ENCODE results near the gene ZFYVE28.

The ZFYVE28 gene

GRCh38 chr4:2341261-2341841 is 77.1 kb downstream of the ZFYVE28 start:
- ChIA-PET CTCF (no interaction called here), POLR2A (no interaction called here)
- no peaks in the 10 kb centered on the region for H3K4me1 ChIP-seq (ENCODE audit: control extremely low read depth in 1 of 4, control insufficient read depth in 4 of 4, insufficient read depth in 4 of 4, low read length in 3 of 4)
- H3K27me3 ChIP-seq (replicated peaks in 2 of 5; ENCODE audit: control insufficient read depth in 4 of 5, insufficient read depth in 5 of 5, low read length in 4 of 5), result peaks cover 0 to 8% (median 0%) of the 10 kb centered on the region in 5 experiments
- H3K9me3 ChIP-seq (ENCODE audit: control extremely low read depth in 1 of 5, control insufficient read depth in 4 of 5, insufficient read depth in 2 of 5, low read depth in 1 of 5, low read length in 4 of 5), result no peaks in the 10 kb centered on the region
- DNase-seq, result no peak
- H3K36me3 ChIP-seq (ENCODE audit: control insufficient read depth in 4 of 4, insufficient read depth in 4 of 4, low read length in 3 of 4), result no peaks in the 10 kb centered on the region
- no peak overlapping the region for H3K27ac ChIP-seq (ENCODE audit: insufficient read depth in 1 of 2, low read depth in 1 of 2, low read length in 2 of 2, poor library complexity in 1 of 2, severe bottlenecking in 2 of 2)
- 98% methylated on average over 24 of the region's 28 CpGs for WGBS (ENCODE audit: insufficient coverage)
- no peak overlapping the region for H3K4me3 ChIP-seq (ENCODE audit: control insufficient read depth in 1 of 7, extremely low read depth in 1 of 7, insufficient read depth in 4 of 7, low read depth in 2 of 7, low read length in 6 of 7)

GRCh38 chr4:2340272-2341061 is 78.0 kb downstream of the ZFYVE28 start:
- WGBS (ENCODE audit: insufficient coverage), result 98% methylated on average over 23 of the region's 27 CpGs
- Histone ChIP-seq H3K4me1 (ENCODE audit: control extremely low read depth in 1 of 4, control insufficient read depth in 4 of 4, insufficient read depth in 4 of 4, low read length in 3 of 4) (peaks cover 0 to 8% (median 3%) of the 10 kb centered on the region in 4 experiments), H3K27ac (ENCODE audit: insufficient read depth in 1 of 2, low read depth in 1 of 2, low read length in 2 of 2, poor library complexity in 1 of 2, severe bottlenecking in 2 of 2) (no peak overlapping the region), H3K36me3 (ENCODE audit: control insufficient read depth in 4 of 4, insufficient read depth in 4 of 4, low read length in 3 of 4) (no peaks in the 10 kb centered on the region), H3K27me3 (replicated peaks in 2 of 5; ENCODE audit: control insufficient read depth in 4 of 5, insufficient read depth in 5 of 5, low read length in 4 of 5) (peaks cover 0 to 8% (median 0%) of the 10 kb centered on the region in 5 experiments), H3K4me3 (ENCODE audit: control insufficient read depth in 1 of 7, extremely low read depth in 1 of 7, insufficient read depth in 4 of 7, low read depth in 2 of 7, low read length in 6 of 7) (no peak overlapping the region), H3K9me3 (ENCODE audit: control extremely low read depth in 1 of 5, control insufficient read depth in 4 of 5, insufficient read depth in 2 of 5, low read depth in 1 of 5, low read length in 4 of 5) (no peaks in the 10 kb centered on the region)
- ChIA-PET POLR2A (interaction anchor here (0.6 kb wide), 1 partner anchor 94 kb away, joined by 3 read pairs; no protein-coding TSS in a partner anchor), CTCF (interaction anchor here (1.3 kb wide), 1 partner anchor 72 kb away, joined by 4 read pairs; no protein-coding TSS in a partner anchor)
- DNase-seq, result no peak

- WGBS (ENCODE audit: insufficient coverage), result 93% methylated on average over 28 of the region's 39 CpGs
- Histone ChIP-seq H3K36me3 (ENCODE audit: control insufficient read depth in 4 of 4, insufficient read depth in 4 of 4, low read length in 3 of 4) (no peaks in the 10 kb centered on the region), H3K4me1 (ENCODE audit: control extremely low read depth in 1 of 4, control insufficient read depth in 4 of 4, insufficient read depth in 4 of 4, low read length in 3 of 4) (peaks cover 0 to 15% (median 4%) of the 10 kb centered on the region in 4 experiments), H3K27me3 (replicated peaks in 2 of 5; ENCODE audit: control insufficient read depth in 4 of 5, insufficient read depth in 5 of 5, low read length in 4 of 5) (peaks cover 0 to 8% (median 0%) of the 10 kb centered on the region in 5 experiments), H3K9me3 (ENCODE audit: control extremely low read depth in 1 of 5, control insufficient read depth in 4 of 5, insufficient read depth in 2 of 5, low read depth in 1 of 5, low read length in 4 of 5) (no peaks in the 10 kb centered on the region), H3K4me3 (ENCODE audit: control insufficient read depth in 1 of 7, extremely low read depth in 1 of 7, insufficient read depth in 4 of 7, low read depth in 2 of 7, low read length in 6 of 7) (no peak overlapping the region), H3K27ac (ENCODE audit: insufficient read depth in 1 of 2, low read depth in 1 of 2, low read length in 2 of 2, poor library complexity in 1 of 2, severe bottlenecking in 2 of 2) (no peak overlapping the region)
- POLR2A ChIA-PET, result no interaction called here
- no peak for DNase-seq
- CTCF ChIA-PET, result interaction anchor here (0.9 to 1.3 kb wide), 2 partner anchors 13 to 73 kb away, joined by 3 to 4 read pairs; no protein-coding TSS in a partner anchor
Measured at GRCh38 chr4:2339458-2340271, 78.8 kb downstream of the ZFYVE28 start.

- Histone ChIP-seq H3K27me3 (replicated peaks in 2 of 5; ENCODE audit: control insufficient read depth in 4 of 5, insufficient read depth in 5 of 5, low read length in 4 of 5) (peaks cover 0 to 6% (median 0%) of the 10 kb centered on the region in 5 experiments), H3K9me3 (ENCODE audit: control extremely low read depth in 1 of 5, control insufficient read depth in 4 of 5, insufficient read depth in 2 of 5, low read depth in 1 of 5, low read length in 4 of 5) (no peaks in the 10 kb centered on the region), H3K27ac (ENCODE audit: insufficient read depth in 1 of 2, low read depth in 1 of 2, low read length in 2 of 2, poor library complexity in 1 of 2, severe bottlenecking in 2 of 2) (no peak overlapping the region), H3K36me3 (ENCODE audit: control insufficient read depth in 4 of 4, insufficient read depth in 4 of 4, low read length in 3 of 4) (no peaks in the 10 kb centered on the region), H3K4me3 (ENCODE audit: control insufficient read depth in 1 of 7, extremely low read depth in 1 of 7, insufficient read depth in 4 of 7, low read depth in 2 of 7, low read length in 6 of 7) (no peak overlapping the region), H3K4me1 (ENCODE audit: control extremely low read depth in 1 of 4, control insufficient read depth in 4 of 4, insufficient read depth in 4 of 4, low read length in 3 of 4) (peaks cover 0 to 21% (median 7%) of the 10 kb centered on the region in 4 experiments)
- ChIA-PET CTCF (interaction anchor here (0.9 to 1.3 kb wide), 2 partner anchors 14 to 74 kb away, joined by 3 to 4 read pairs; no protein-coding TSS in a partner anchor), POLR2A (no interaction called here)
- DNase-seq, result no peak
- 97% methylated on average over 27 of the region's 27 CpGs for WGBS (ENCODE audit: insufficient coverage)
Measured at GRCh38 chr4:2338754-2339457, 79.5 kb downstream of the ZFYVE28 start.

- peaks cover 0 to 5% (median 0%) of the 10 kb centered on the region in 5 experiments for H3K27me3 ChIP-seq (replicated peaks in 2 of 5; ENCODE audit: control insufficient read depth in 4 of 5, insufficient read depth in 5 of 5, low read length in 4 of 5)
- H3K9me3 ChIP-seq (ENCODE audit: control extremely low read depth in 1 of 5, control insufficient read depth in 4 of 5, insufficient read depth in 2 of 5, low read depth in 1 of 5, low read length in 4 of 5), result no peaks in the 10 kb centered on the region
- H3K36me3 ChIP-seq (ENCODE audit: control insufficient read depth in 4 of 4, insufficient read depth in 4 of 4, low read length in 3 of 4), result no peaks in the 10 kb centered on the region
- DNase-seq, result no peak
- POLR2A ChIA-PET, result no interaction called here
- peaks cover 0 to 30% (median 14%) of the 10 kb centered on the region in 4 experiments for H3K4me1 ChIP-seq (ENCODE audit: control extremely low read depth in 1 of 4, control insufficient read depth in 4 of 4, insufficient read depth in 4 of 4, low read length in 3 of 4)
- no peak overlapping the region for H3K4me3 ChIP-seq (ENCODE audit: control insufficient read depth in 1 of 7, extremely low read depth in 1 of 7, insufficient read depth in 4 of 7, low read depth in 2 of 7, low read length in 6 of 7)
- CTCF ChIA-PET, result interaction anchor here (0.7 kb wide), 1 partner anchor 16 kb away, joined by 3 read pairs; no protein-coding TSS in a partner anchor
- no peak overlapping the region for H3K27ac ChIP-seq (ENCODE audit: insufficient read depth in 1 of 2, low read depth in 1 of 2, low read length in 2 of 2, poor library complexity in 1 of 2, severe bottlenecking in 2 of 2)
- WGBS (ENCODE audit: insufficient coverage), result 100% methylated on average over 10 of the region's 13 CpGs
Measured at GRCh38 chr4:2337896-2338295, 80.5 kb downstream of the ZFYVE28 start.

- H3K27ac ChIP-seq (ENCODE audit: insufficient read depth in 1 of 2, low read depth in 1 of 2, low read length in 2 of 2, poor library complexity in 1 of 2, severe bottlenecking in 2 of 2), result no peak overlapping the region
- no peaks in the 10 kb centered on the region for H3K36me3 ChIP-seq (ENCODE audit: control insufficient read depth in 4 of 4, insufficient read depth in 4 of 4, low read length in 3 of 4)
- peaks cover 0 to 3% (median 0%) of the 10 kb centered on the region in 5 experiments for H3K27me3 ChIP-seq (replicated peaks in 2 of 5; ENCODE audit: control insufficient read depth in 4 of 5, insufficient read depth in 5 of 5, low read length in 4 of 5)
- H3K4me3 ChIP-seq (ENCODE audit: control insufficient read depth in 1 of 7, extremely low read depth in 1 of 7, insufficient read depth in 4 of 7, low read depth in 2 of 7, low read length in 6 of 7), result no peak overlapping the region
- peaks cover 0 to 34% (median 16%) of the 10 kb centered on the region in 4 experiments for H3K4me1 ChIP-seq (ENCODE audit: control extremely low read depth in 1 of 4, control insufficient read depth in 4 of 4, insufficient read depth in 4 of 4, low read length in 3 of 4)
- ChIA-PET POLR2A (no interaction called here), CTCF (interaction anchor here (1.4 kb wide), 1 partner anchor 55 kb away, joined by 3 read pairs; no protein-coding TSS in a partner anchor)
- WGBS (ENCODE audit: insufficient coverage), result 98% methylated on average over 15 of the region's 20 CpGs
- no peaks in the 10 kb centered on the region for H3K9me3 ChIP-seq (ENCODE audit: control extremely low read depth in 1 of 5, control insufficient read depth in 4 of 5, insufficient read depth in 2 of 5, low read depth in 1 of 5, low read length in 4 of 5)
- no peak for DNase-seq
Measured at GRCh38 chr4:2337131-2337723, 81.2 kb downstream of the ZFYVE28 start.
